ENCODE data around the gene FAM13A.

DNA sequence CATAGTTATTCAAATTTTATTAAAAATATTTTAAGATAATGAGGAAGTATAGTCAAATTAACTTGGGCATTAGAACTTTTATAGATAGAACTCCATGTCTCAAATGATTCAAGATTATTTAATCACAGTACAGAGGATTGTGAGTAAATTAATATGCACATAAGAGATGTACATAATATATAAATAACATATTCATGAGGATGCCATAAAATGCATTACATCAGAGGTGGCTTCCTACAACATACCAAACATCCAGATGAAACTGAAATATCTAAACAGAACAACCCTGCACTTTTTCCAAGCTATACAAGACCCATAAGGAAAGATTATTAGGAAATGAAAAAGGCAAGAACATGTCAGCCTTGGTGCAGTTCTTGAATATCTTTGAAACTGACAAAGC lies 268.1 kb downstream of the FAM13A start:
- TF ChIP-seq, protein P1, sequence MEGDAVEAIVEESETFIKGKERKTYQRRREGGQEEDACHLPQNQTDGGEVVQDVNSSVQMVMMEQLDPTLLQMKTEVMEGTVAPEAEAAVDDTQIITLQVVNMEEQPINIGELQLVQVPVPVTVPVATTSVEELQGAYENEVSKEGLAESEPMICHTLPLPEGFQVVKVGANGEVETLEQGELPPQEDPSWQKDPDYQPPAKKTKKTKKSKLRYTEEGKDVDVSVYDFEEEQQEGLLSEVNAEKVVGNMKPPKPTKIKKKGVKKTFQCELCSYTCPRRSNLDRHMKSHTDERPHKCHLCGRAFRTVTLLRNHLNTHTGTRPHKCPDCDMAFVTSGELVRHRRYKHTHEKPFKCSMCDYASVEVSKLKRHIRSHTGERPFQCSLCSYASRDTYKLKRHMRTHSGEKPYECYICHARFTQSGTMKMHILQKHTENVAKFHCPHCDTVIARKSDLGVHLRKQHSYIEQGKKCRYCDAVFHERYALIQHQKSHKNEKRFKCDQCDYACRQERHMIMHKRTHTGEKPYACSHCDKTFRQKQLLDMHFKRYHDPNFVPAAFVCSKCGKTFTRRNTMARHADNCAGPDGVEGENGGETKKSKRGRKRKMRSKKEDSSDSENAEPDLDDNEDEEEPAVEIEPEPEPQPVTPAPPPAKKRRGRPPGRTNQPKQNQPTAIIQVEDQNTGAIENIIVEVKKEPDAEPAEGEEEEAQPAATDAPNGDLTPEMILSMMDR (IDR thresholded peaks at IDR 0.05): no peak
- TF ChIP-seq POLR2AphosphoS5 (IDR thresholded peaks at IDR 0.05) (no peak), POLR2A (IDR thresholded peaks at IDR 0.05) (no peak)

All from breast epithelium (tissue), 3 donors.